Measurements from ENCODE around the gene DUSP18.

Gene DUSP18

DNA sequence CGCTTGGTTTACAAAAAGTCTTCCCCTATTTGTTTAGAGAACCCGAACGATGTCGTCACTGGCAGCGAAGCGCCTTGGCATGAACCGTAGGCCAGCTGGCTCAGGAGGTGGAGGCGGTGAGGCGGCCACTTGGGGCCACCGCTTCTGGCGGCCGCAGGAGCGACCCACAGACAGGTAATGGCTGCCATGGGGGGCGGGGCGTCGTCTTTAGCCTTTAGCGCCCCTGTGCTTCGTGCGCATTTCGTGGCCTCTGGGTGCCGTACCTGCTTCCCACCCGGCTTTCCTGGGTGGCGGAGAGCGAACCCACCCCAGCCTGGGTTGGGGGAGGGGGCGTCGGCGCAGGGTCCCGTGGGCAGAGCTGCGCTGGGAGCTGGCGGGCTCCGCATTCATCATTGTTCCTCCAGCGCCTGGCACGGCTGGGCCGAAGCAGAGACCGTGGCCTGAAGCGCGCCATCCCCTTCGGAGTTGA is 26.5 kb upstream of the DUSP18 start:
- in situ Hi-C loops (cut with HindIII; ENCODE audit: low sequenced_read_pairs), result no loop called here
- no peak for DNase-seq (ENCODE audit: low read depth)
- TF ChIP-seq CTCF (IDR thresholded peaks at IDR 0.05; ENCODE audit: low read depth, low read length, missing control alignments), result no peak
- H3K4me3 ChIP-seq (ENCODE audit: low read depth, low read length), result peak overlapping the region; percentile 60

DNA sequence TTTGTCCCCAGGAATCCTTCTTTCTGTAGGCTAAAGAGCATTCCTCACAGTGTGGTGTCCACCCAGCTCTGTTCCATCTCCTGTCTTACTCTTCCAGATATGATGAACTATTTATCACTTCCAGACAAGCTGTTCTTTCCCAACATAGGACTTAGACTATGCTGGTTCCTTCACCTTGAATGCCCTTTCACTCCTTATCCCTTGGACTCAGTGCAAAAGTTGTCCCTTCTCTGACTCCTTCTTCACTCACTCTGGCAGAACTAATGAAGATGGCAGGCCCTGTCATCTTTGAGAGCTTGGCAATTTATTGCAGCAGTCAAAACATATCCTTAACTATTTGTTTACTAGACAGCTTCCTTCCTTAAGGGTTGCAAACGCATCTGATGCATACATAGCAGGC is 23.5 kb upstream of the DUSP18 start:
- no peak for TF ChIP-seq CTCF (IDR thresholded peaks at IDR 0.05; ENCODE audit: low read depth, low read length, missing control alignments)
- H3K4me3 ChIP-seq (ENCODE audit: low read depth, low read length), result no peak overlapping the region
- no peak for DNase-seq (ENCODE audit: low read depth)
- in situ Hi-C loops (cut with HindIII; ENCODE audit: low sequenced_read_pairs), result no loop called here

- TF ChIP-seq CTCF (IDR thresholded peaks at IDR 0.05; ENCODE audit: low read depth, low read length, missing control alignments), result no peak
- DNase-seq (ENCODE audit: low read depth), result no peak
- in situ Hi-C loops (cut with HindIII; ENCODE audit: low sequenced_read_pairs), result no loop called here
- H3K4me3 ChIP-seq (ENCODE audit: low read depth, low read length), result no peak overlapping the region
Measured at GRCh38 chr22:30689622-30690021, 21.9 kb upstream of the DUSP18 start.

GRCh38 chr22:30687358-30687757 is 19.7 kb upstream of the DUSP18 start:
- no peak overlapping the region for H3K4me3 ChIP-seq (ENCODE audit: low read depth, low read length)
- no peak for DNase-seq (ENCODE audit: low read depth)
- no peak for TF ChIP-seq CTCF (IDR thresholded peaks at IDR 0.05; ENCODE audit: low read depth, low read length, missing control alignments)
- in situ Hi-C loops (cut with HindIII; ENCODE audit: low sequenced_read_pairs), result no loop called here

GRCh38 chr22:30685178-30685577 is 17.5 kb upstream of the DUSP18 start:
- DNase-seq (ENCODE audit: low read depth), result no peak
- TF ChIP-seq CTCF (IDR thresholded peaks at IDR 0.05; ENCODE audit: low read depth, low read length, missing control alignments), result no peak
- in situ Hi-C loops (cut with HindIII; ENCODE audit: low sequenced_read_pairs), result no loop called here
- H3K4me3 ChIP-seq (ENCODE audit: low read depth, low read length), result no peak overlapping the region

DNA sequence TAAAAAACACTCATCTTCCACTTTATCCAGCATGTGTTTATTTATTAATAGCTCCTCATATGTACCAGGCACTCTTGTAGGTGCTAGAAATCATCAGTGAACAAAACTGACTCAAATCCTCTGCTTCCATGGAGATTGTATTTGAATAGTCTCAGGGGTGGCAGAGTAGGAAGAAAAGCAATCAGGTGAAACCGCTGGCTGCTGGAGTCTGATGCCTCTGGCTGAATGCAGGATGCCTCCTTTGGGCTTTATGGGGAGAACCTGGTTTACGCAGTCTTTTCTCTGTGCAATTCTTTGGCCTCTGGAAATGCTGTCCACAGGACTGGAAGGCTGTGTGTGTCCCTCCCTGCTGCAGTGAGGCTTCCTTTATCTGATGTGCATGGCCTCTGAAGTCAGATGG is 14.2 kb upstream of the DUSP18 start:
- in situ Hi-C loops (cut with HindIII; ENCODE audit: low sequenced_read_pairs), result no loop called here
- no peak for DNase-seq (ENCODE audit: low read depth)
- no peak for TF ChIP-seq CTCF (IDR thresholded peaks at IDR 0.05; ENCODE audit: low read depth, low read length, missing control alignments)
- H3K4me3 ChIP-seq (ENCODE audit: low read depth, low read length), result no peak overlapping the region

All from astrocyte of the cerebellum (primary cell).